Hepatocyte (in vitro differentiated cells): ENCODE measurements around the gene COL15A1. TPM values are rescaled to one million over a fixed set of nuclear protein-coding genes. Genes with fewer than 3 reads are reported as not detected.

ENCODE experiments used
- DNase-seq: peaks from one replicate; pipeline ENCODE4 v3.0.0-alpha.2; 2016; ENCODE audit warnings: low spot score
- H2AFZ ChIP-seq: fragments of 200-600 bp; sonication (generic); 2 replicates; pipeline ENCODE4 v1.6.0; 2016; ENCODE audit warnings: antibody characterized with exemption, mild to moderate bottlenecking
- H3K27ac ChIP-seq: fragments of 200-600 bp; sonication (generic); 2 replicates; pipeline ENCODE4 v1.5.1; 2016; ENCODE audit warnings: mild to moderate bottlenecking
- H3K27me3 ChIP-seq: fragments of 200-600 bp; sonication (generic); 2 replicates; pipeline ENCODE4 v1.6.1; 2016
- H3K36me3 ChIP-seq: fragments of 200-600 bp; sonication (generic); replicated peaks from 2 replicates; pipeline ENCODE4 v1.5.1; 2016; ENCODE audit warnings: low read depth; ENCODE audit not compliant: insufficient read depth
- H3K4me1 ChIP-seq: fragments of 200-600 bp; sonication (generic); 2 replicates; pipeline ENCODE4 v1.5.1; 2016; ENCODE audit warnings: mild to moderate bottlenecking, moderate library complexity; ENCODE audit not compliant: insufficient read depth
- H3K4me2 ChIP-seq: fragments of 200-600 bp; sonication (generic); 2 replicates; pipeline ENCODE4 v1.6.0; 2016
- H3K4me3 ChIP-seq: fragments of 200-600 bp; sonication (generic); 2 replicates; pipeline ENCODE4 v1.5.1; 2016; ENCODE audit warnings: mild to moderate bottlenecking
- H3K79me2 ChIP-seq: fragments of 200-600 bp; sonication (generic); 2 replicates; pipeline ENCODE4 v1.6.0; 2017; ENCODE audit warnings: mild to moderate bottlenecking
- H3K9me2 ChIP-seq: fragments of 200-600 bp; sonication (generic); replicated peaks from 2 replicates; pipeline ENCODE4 v1.6.0; 2017; ENCODE audit warnings: mild to moderate bottlenecking; ENCODE audit not compliant: insufficient read depth
- H3K9me3 ChIP-seq: fragments of 200-600 bp; sonication (generic); 2 replicates; pipeline ENCODE4 v1.5.1; 2016; ENCODE audit warnings: low read depth, mild to moderate bottlenecking
- H4K20me1 ChIP-seq: fragments of 200-600 bp; sonication (generic); 2 replicates; pipeline ENCODE4 v1.6.0; 2016; ENCODE audit warnings: mild to moderate bottlenecking; ENCODE audit not compliant: insufficient read depth, poor library complexity, severe bottlenecking
- CTCF ChIP-seq: fragments of 200-600 bp; sonication (generic); IDR thresholded peaks from 2 replicates; pipeline ENCODE4 v1.5.1; 2016; ENCODE audit warnings: antibody characterized with exemption, mild to moderate bottlenecking; ENCODE audit not compliant: poor library complexity
- EZH2 ChIP-seq: fragments of 200-600 bp; sonication (generic); IDR thresholded peaks from 2 replicates; pipeline ENCODE4 v1.6.1; 2016; ENCODE audit warnings: antibody characterized with exemption, mild to moderate bottlenecking, borderline replicate concordance
- EZH2phosphoT487 ChIP-seq: fragments of 200-600 bp; sonication (generic); IDR thresholded peaks from one replicate; pipeline ENCODE4 v1.6.1; 2018; ENCODE audit warnings: antibody characterized with exemption, mild to moderate bottlenecking, low read depth, moderate library complexity; ENCODE audit not compliant: unreplicated experiment, severe bottlenecking
- WGBS: methylation state at CpG from one replicate; pipeline ENCODE4 v1.1.6; 2016; ENCODE audit warnings: low lambda C conversion rate; ENCODE audit errors: missing lambda C conversion rate; 5-methylcytosine and 5-hydroxymethylcytosine counted together
- polyA plus RNA-seq: library from polyadenylated mRNA; unstranded; fragments of >200 nt; fragmentation: Nextera tagmentation; extraction: Ambion mirVana; gene quantifications from 2 replicates; pipeline ENCODE4 v1.2.1, GENCODE V29; 2016
- total RNA-seq: library from RNA; depleted of rRNA; stranded (reverse); fragments of >200 nt; gene quantifications from 2 replicates; pipeline ENCODE4 v1.2.3, GENCODE V29; 2014

COL15A1 gene
- total and polyA plus RNA-seq, 2 experiments from 2014 or later: 97.6 to 106 TPM

- H3K9me3 ChIP-seq: no peaks in the 10 kb centered on the region
- peaks cover 3% of the 10 kb centered on the region for H3K79me2 ChIP-seq
- no peaks in the 10 kb centered on the region for H3K36me3 ChIP-seq
- 94% methylated on average over 7 of the region's 7 CpGs for WGBS
- H3K27ac ChIP-seq: no peak overlapping the region
- no peak overlapping the region for H3K4me3 ChIP-seq
- TF ChIP-seq EZH2 (no peak), CTCF (no peak), EZH2phosphoT487 (no peak)
- peaks cover 4% of the 10 kb centered on the region for H3K4me1 ChIP-seq
- no peak overlapping the region for H2AFZ ChIP-seq
- H4K20me1 ChIP-seq: no peaks in the 10 kb centered on the region
- no peaks in the 10 kb centered on the region for H3K9me2 ChIP-seq
- peaks cover 5% of the 10 kb centered on the region for H3K27me3 ChIP-seq
- H3K4me2 ChIP-seq: no peak overlapping the region
- DNase-seq: no peak
Observed at GRCh38 chr9:98970532-98971041, 26.9 kb downstream of the COL15A1 start.

- Histone ChIP-seq H3K9me3 (no peaks in the 10 kb centered on the region), H3K4me1 (peaks cover 4% of the 10 kb centered on the region), H3K27ac (peak overlapping the region; percentile 53), H3K36me3 (no peaks in the 10 kb centered on the region), H3K4me2 (no peak overlapping the region), H3K4me3 (no peak overlapping the region), H2AFZ (no peak overlapping the region), H3K9me2 (no peaks in the 10 kb centered on the region), H3K27me3 (peaks cover 5% of the 10 kb centered on the region), H3K79me2 (peaks cover 3% of the 10 kb centered on the region), H4K20me1 (no peaks in the 10 kb centered on the region)
- peak; percentile 57 for DNase-seq
- no peak for TF ChIP-seq CTCF
- TF ChIP-seq EZH2phosphoT487: no peak
- 79% methylated on average over 20 of the region's 20 CpGs for WGBS
Observed at GRCh38 chr9:98971168-98971914, 27.6 kb downstream of the COL15A1 start.

- no peak for DNase-seq
- H3K4me3 ChIP-seq: no peak overlapping the region
- no peaks in the 10 kb centered on the region for H3K9me3 ChIP-seq
- WGBS: 90% methylated on average over 6 of the region's 6 CpGs
- no peaks in the 10 kb centered on the region for H3K36me3 ChIP-seq
- peaks cover 3% of the 10 kb centered on the region for H3K79me2 ChIP-seq
- no peak overlapping the region for H3K4me2 ChIP-seq
- peaks cover 4% of the 10 kb centered on the region for H3K4me1 ChIP-seq
- no peak overlapping the region for H2AFZ ChIP-seq
- no peak overlapping the region for H3K27ac ChIP-seq
- peaks cover 5% of the 10 kb centered on the region for H3K27me3 ChIP-seq
- no peaks in the 10 kb centered on the region for H3K9me2 ChIP-seq
- H4K20me1 ChIP-seq: no peaks in the 10 kb centered on the region
- no peak for TF ChIP-seq EZH2
Observed at GRCh38 chr9:98971915-98972223, 28.2 kb downstream of the COL15A1 start.

- 52% methylated on average over 3 of the region's 3 CpGs for WGBS
- no peak for TF ChIP-seq EZH2
- TF ChIP-seq CTCF: no peak
- TF ChIP-seq EZH2phosphoT487: no peak
- H3K79me2 ChIP-seq: peaks cover 3% of the 10 kb centered on the region
- H3K27ac ChIP-seq: no peak overlapping the region
- peaks cover 5% of the 10 kb centered on the region for H3K27me3 ChIP-seq
- H3K4me3 ChIP-seq: no peak overlapping the region
- no peak for DNase-seq
- H3K9me3 ChIP-seq: no peaks in the 10 kb centered on the region
- no peaks in the 10 kb centered on the region for H3K9me2 ChIP-seq
- H3K4me1 ChIP-seq: peaks cover 4% of the 10 kb centered on the region
- H3K36me3 ChIP-seq: no peaks in the 10 kb centered on the region
- no peak overlapping the region for H2AFZ ChIP-seq
- no peak overlapping the region for H3K4me2 ChIP-seq
- H4K20me1 ChIP-seq: no peaks in the 10 kb centered on the region
Observed at GRCh38 chr9:98972716-98973115, 29.0 kb downstream of the COL15A1 start.
